Measurements from ENCODE around the gene GPT2. TPM values are rescaled to one million over a fixed set of nuclear protein-coding genes. Genes with fewer than 3 reads are reported as not detected.
A peak's percentile ranks its signal among the peaks of the same experiment; 100 is the strongest.

Gene GPT2
- total and polyA plus RNA-seq, 2 experiments from 2014 or later, result 41.0 to 51.3 TPM

DNA sequence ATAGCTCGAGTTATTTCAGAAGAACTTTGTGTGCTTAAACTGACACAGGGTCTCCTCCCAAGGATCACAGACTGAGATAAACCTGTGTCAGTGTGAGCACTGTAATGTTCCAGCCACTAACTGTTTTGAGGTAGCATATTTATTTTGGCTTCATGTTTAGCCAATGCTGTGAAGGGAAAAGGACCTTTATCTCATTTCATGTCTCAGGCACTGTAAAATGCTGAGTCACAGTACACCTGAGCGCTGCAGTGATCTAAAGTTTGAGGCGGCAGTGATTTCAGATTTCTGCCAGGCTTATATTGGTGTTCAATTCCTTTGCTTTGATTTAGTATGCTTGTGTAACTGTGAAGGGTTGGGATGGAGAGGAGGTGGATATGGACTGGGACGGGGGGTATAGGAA lies 92.4 kb downstream of the GPT2 start:
- TF ChIP-seq, protein P1, sequence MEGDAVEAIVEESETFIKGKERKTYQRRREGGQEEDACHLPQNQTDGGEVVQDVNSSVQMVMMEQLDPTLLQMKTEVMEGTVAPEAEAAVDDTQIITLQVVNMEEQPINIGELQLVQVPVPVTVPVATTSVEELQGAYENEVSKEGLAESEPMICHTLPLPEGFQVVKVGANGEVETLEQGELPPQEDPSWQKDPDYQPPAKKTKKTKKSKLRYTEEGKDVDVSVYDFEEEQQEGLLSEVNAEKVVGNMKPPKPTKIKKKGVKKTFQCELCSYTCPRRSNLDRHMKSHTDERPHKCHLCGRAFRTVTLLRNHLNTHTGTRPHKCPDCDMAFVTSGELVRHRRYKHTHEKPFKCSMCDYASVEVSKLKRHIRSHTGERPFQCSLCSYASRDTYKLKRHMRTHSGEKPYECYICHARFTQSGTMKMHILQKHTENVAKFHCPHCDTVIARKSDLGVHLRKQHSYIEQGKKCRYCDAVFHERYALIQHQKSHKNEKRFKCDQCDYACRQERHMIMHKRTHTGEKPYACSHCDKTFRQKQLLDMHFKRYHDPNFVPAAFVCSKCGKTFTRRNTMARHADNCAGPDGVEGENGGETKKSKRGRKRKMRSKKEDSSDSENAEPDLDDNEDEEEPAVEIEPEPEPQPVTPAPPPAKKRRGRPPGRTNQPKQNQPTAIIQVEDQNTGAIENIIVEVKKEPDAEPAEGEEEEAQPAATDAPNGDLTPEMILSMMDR (IDR thresholded peaks at IDR 0.05; ENCODE audit: poor library complexity), result no peak
- no peak for TF ChIP-seq EZH2phosphoT487 (IDR thresholded peaks at IDR 0.05; ENCODE audit: low read depth, severe bottlenecking, unreplicated experiment)
- TF ChIP-seq EZH2 (IDR thresholded peaks at IDR 0.05; ENCODE audit: borderline replicate concordance), result no peak
- Histone ChIP-seq H2AFZ (no peak overlapping the region), H3K27me3 (no peaks in the 10 kb centered on the region), H3K4me3 (no peak overlapping the region), H3K27ac (no peak overlapping the region), H3K9me2 (replicated peaks; ENCODE audit: insufficient read depth) (no peaks in the 10 kb centered on the region), H3K36me3 (replicated peaks; ENCODE audit: insufficient read depth, low read depth) (no peaks in the 10 kb centered on the region), H3K9me3 (ENCODE audit: low read depth) (no peaks in the 10 kb centered on the region), H4K20me1 (ENCODE audit: insufficient read depth, poor library complexity, severe bottlenecking) (peaks cover 9% of the 10 kb centered on the region), H3K79me2 (peaks cover 17% of the 10 kb centered on the region), H3K4me1 (ENCODE audit: insufficient read depth) (peaks cover 14% of the 10 kb centered on the region), H3K4me2 (peak overlapping the region; percentile 52)
- DNase-seq (ENCODE audit: low spot score), result peak; percentile 28
- 67% methylated on average over 4 of the region's 4 CpGs for WGBS (ENCODE audit: low lambda C conversion rate, missing lambda C conversion rate)

Small RNA genes lying within 50 kb of the gene (small RNA-seq; reads per million reads assigned to genes)
- gene AC007225.2, result not detected

Other genes with a start within 250 kb of the GPT2 start
- gene VPS35, start 195.2 kb upstream of the GPT2 start, total RNA-seq, result 221 and 224 TPM in 2 replicates
- 110 and 127 TPM in 2 replicates for gene VPS35, start 195.2 kb upstream of the GPT2 start, polyA plus RNA-seq
- 13.8 and 15.4 TPM in 2 replicates for gene ORC6, start 194.7 kb upstream of the GPT2 start, total RNA-seq
- gene ORC6, start 194.7 kb upstream of the GPT2 start, polyA plus RNA-seq, result 11.7 and 15.8 TPM in 2 replicates
- 2.0 and 6.5 TPM in 2 replicates for gene MYLK3, start 136.0 kb upstream of the GPT2 start, total RNA-seq
- gene MYLK3, start 136.0 kb upstream of the GPT2 start, polyA plus RNA-seq, result 1.9 and 2.5 TPM in 2 replicates
- gene C16orf87, start 53.2 kb upstream of the GPT2 start, total RNA-seq, result 25.1 and 31.9 TPM in 2 replicates
- gene C16orf87, start 53.2 kb upstream of the GPT2 start, polyA plus RNA-seq, result 24.9 and 27.5 TPM in 2 replicates
- 59.4 and 72.8 TPM in 2 replicates for gene DNAJA2, start 89.3 kb downstream of the GPT2 start, total RNA-seq
- gene DNAJA2, start 89.3 kb downstream of the GPT2 start, polyA plus RNA-seq, result 49.3 and 62.3 TPM in 2 replicates

All from hepatocyte (in vitro differentiated cells).